Activated T-cell treated with anti-CD3 and anti-CD28 coated beads, Interleukin-2, amount 50 U/mL, for 24 hours (primary cell): Measurements from ENCODE around the gene EEFSEC.

ENCODE experiments used
- DNase-seq: peaks from one replicate; pipeline ENCODE4 v3.0.0-alpha.2; 2020
- H3K27ac Mint-ChIP-seq: 2 replicates; pipeline ENCODE4 v1.8.0; 2020; ENCODE audit warnings: mild to moderate bottlenecking, mixed read lengths
- H3K27me3 Mint-ChIP-seq: 2 replicates; pipeline ENCODE4 v1.8.0; 2020; ENCODE audit warnings: mixed read lengths
- H3K36me3 Mint-ChIP-seq: 2 replicates; pipeline ENCODE4 v1.8.0; 2020; ENCODE audit warnings: low read depth, mixed read lengths
- H3K4me1 Mint-ChIP-seq: 2 replicates; pipeline ENCODE4 v1.8.0; 2020; ENCODE audit warnings: low read depth, mixed read lengths
- H3K4me3 Mint-ChIP-seq: 2 replicates; pipeline ENCODE4 v1.8.0; 2020; ENCODE audit warnings: mild to moderate bottlenecking, moderate library complexity, mixed read lengths
- H3K9me3 Mint-ChIP-seq: 2 replicates; pipeline ENCODE4 v1.8.0; 2020; ENCODE audit warnings: mixed read lengths

EEFSEC gene

DNA sequence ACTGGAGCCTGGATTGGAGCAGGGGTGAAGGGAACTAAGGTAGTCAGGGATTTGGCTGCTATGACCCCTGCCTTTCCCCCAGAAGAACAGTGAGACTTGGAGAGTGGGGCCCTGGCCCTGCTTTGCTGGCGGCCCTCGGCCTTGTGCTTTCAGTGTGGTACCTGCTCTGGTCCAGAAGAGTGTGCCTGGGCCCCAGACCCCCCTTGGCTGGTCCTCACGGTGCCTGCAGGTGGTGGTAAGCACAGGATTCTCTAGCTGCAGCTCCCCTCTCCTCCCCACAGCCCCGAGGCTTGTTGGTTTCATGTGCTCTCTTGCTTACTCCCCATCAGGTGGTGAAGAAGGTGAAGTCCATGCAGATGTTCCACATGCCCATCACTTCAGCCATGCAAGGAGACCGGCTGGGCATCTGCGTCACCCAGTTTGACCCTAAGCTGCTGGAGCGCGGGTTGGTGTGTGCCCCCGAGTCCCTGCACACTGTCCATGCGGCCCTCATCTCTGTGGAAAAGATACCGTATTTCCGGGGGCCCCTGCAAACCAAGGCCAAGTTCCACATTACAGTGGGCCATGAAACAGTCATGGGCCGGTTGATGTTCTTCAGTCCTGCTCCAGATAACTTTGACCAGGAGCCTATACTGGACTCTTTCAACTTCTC is 187.7 kb downstream of the EEFSEC start:
- DNase-seq: no peak
- H3K9me3 Mint-ChIP-seq: no peaks in the 10 kb centered on the region
- H3K4me1 Mint-ChIP-seq: no peaks in the 10 kb centered on the region
- no peaks in the 10 kb centered on the region for H3K27me3 Mint-ChIP-seq
- no peak overlapping the region for H3K27ac Mint-ChIP-seq
- H3K36me3 Mint-ChIP-seq: peaks cover 46% of the 10 kb centered on the region
- H3K4me3 Mint-ChIP-seq: no peak overlapping the region

DNA sequence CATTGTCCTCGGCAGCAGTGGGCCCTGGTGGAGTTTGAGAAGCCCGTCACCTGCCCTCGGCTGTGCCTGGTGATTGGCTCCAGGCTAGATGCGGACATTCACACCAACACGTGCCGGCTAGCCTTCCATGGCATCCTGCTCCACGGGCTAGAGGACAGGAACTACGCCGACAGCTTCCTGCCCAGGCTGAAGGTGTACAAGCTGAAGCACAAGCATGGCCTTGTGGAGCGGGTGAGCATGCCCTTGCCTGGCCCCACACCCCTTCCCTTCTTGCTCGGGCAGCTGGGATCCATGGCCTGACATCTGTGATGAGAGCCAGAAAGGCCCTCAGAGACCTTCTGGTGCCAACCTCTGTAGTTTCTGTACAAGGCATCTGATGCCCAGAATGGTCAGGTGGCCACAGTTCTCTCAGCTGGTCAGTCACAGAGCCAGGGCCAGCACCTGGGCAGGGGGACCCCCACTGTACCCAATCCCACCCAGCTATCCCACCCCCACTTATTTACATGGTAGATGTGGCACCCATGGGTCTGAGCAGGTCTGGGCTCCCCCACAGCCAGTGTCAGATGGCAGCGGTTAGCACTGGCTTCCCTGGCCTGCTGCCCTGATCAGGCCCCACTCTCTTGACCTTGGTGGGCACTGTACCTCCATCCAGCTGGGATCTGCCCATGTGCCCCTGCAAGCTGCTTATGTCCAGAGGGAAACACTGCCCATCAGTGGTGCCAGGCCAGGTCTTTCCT is 188.5 kb downstream of the EEFSEC start:
- H3K4me3 Mint-ChIP-seq: no peak overlapping the region
- no peaks in the 10 kb centered on the region for H3K4me1 Mint-ChIP-seq
- no peak for DNase-seq
- no peak overlapping the region for H3K27ac Mint-ChIP-seq
- H3K27me3 Mint-ChIP-seq: no peaks in the 10 kb centered on the region
- peaks cover 44% of the 10 kb centered on the region for H3K36me3 Mint-ChIP-seq
- no peaks in the 10 kb centered on the region for H3K9me3 Mint-ChIP-seq

DNA sequence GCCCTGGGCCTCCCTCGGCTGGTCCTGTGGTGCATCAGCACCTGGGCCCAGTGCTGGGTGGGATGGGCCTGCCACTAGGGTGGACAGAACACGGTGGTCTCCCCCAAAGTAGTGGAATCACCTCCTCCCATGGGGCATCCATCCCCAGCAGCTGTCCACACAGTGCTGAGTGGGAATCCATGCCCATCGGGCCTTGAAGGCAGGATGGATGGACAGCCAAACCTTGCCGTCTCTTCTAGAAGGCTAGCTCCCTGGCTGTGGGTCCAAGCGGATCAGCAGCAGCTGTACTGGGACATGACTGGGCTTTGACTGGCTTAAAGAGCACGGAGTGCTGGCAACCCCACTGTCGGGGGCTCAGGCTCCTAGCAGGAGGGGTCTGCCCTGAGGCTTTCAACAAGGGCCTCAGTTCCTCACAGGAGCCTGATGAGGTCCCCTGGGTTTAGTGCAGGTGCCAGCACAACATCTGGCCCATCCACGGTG is 189.5 kb downstream of the EEFSEC start:
- no peaks in the 10 kb centered on the region for H3K27me3 Mint-ChIP-seq
- H3K9me3 Mint-ChIP-seq: no peaks in the 10 kb centered on the region
- DNase-seq: no peak
- H3K4me1 Mint-ChIP-seq: no peaks in the 10 kb centered on the region
- H3K4me3 Mint-ChIP-seq: no peak overlapping the region
- peaks cover 37% of the 10 kb centered on the region for H3K36me3 Mint-ChIP-seq
- H3K27ac Mint-ChIP-seq: no peak overlapping the region

- no peaks in the 10 kb centered on the region for H3K27me3 Mint-ChIP-seq
These were observed 190.2 kb downstream of the EEFSEC start for GRCh38 chr3:128343287-128344051.

DNA sequence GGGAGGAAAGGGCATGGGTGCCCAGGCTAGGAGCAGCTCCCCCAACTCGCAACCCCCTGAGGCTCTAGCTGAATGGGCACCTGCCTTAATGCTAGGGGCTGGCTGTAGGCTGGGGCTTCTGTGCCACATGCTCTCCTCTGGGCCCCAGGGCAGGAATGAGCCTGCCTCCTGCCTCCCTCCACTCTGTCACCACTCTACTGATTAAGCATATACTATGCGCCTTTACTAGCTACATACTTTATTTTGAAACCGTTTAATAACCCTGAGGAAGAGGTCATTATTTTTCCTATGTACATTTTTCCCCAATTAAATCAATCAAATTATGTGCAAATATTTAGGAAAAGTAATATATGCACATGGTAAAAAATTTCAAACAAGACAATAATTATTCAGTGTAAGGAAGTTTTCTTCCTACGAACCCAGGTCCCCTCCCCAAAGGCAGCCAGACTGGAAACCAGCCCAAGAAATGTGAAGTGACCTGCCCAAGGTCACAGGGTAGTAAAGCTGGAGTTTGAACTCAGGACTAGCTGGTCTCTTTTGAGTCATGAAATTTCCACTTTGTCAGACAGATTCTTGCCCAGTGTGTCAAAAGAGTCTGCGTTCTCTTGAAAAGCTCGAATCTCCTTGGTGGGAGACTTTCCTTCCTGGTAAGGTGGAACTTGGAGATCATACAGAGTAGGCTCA is 190.9 kb downstream of the EEFSEC start:
- Mint-ChIP-seq H3K36me3 (peaks cover 30% of the 10 kb centered on the region), H3K27ac (no peak overlapping the region), H3K4me1 (no peaks in the 10 kb centered on the region), H3K9me3 (no peaks in the 10 kb centered on the region), H3K27me3 (no peaks in the 10 kb centered on the region), H3K4me3 (no peak overlapping the region)
- DNase-seq: no peak

More at GRCh38 chr3:128343287-128344051, 190.2 kb downstream of the EEFSEC start:
- H3K4me1 Mint-ChIP-seq: no peaks in the 10 kb centered on the region
- DNase-seq: no peak
- H3K4me3 Mint-ChIP-seq: no peak overlapping the region
- no peaks in the 10 kb centered on the region for H3K9me3 Mint-ChIP-seq
- no peak overlapping the region for H3K27ac Mint-ChIP-seq
- H3K36me3 Mint-ChIP-seq: peaks cover 30% of the 10 kb centered on the region

DNA sequence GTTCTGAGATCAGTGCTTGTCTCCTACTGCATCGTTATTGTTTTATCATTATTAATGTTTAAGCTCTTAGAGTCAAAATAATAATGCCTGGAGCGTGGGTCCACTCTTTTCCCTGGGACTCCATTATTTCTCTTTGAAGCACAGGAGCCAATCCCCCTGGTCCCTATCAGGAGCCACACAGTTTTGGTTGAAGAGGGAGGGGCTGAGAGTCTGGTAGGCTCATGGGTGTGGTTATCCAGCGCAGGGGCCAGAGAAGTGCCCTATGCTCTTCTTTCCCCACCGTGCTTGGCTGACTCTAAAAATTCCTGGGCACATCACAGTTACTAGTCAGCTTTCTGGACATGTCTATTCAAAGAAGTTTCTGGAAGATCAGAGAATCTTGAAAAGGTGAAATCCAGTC is 191.9 kb downstream of the EEFSEC start:
- peaks cover 30% of the 10 kb centered on the region for H3K36me3 Mint-ChIP-seq
- no peaks in the 10 kb centered on the region for H3K27me3 Mint-ChIP-seq
- no peaks in the 10 kb centered on the region for H3K4me1 Mint-ChIP-seq

GRCh38 chr3:128346562-128346961 is 193.3 kb downstream of the EEFSEC start:
- H3K4me1 Mint-ChIP-seq: no peaks in the 10 kb centered on the region
- no peaks in the 10 kb centered on the region for H3K27me3 Mint-ChIP-seq
- DNase-seq: no peak
- H3K9me3 Mint-ChIP-seq: no peaks in the 10 kb centered on the region
- peaks cover 29% of the 10 kb centered on the region for H3K36me3 Mint-ChIP-seq
- H3K4me3 Mint-ChIP-seq: no peak overlapping the region
- no peak overlapping the region for H3K27ac Mint-ChIP-seq

More for the DNA sequence above, 191.9 kb downstream of the EEFSEC start:
- Mint-ChIP-seq H3K9me3 (no peaks in the 10 kb centered on the region), H3K4me3 (no peak overlapping the region), H3K27ac (no peak overlapping the region)
- DNase-seq: no peak

GRCh38 chr3:128347282-128347681 is 194.0 kb downstream of the EEFSEC start:
- Mint-ChIP-seq H3K9me3 (no peaks in the 10 kb centered on the region), H3K27me3 (no peaks in the 10 kb centered on the region), H3K4me1 (no peaks in the 10 kb centered on the region), H3K27ac (no peak overlapping the region), H3K4me3 (no peak overlapping the region), H3K36me3 (peaks cover 31% of the 10 kb centered on the region)
- DNase-seq: no peak

DNA sequence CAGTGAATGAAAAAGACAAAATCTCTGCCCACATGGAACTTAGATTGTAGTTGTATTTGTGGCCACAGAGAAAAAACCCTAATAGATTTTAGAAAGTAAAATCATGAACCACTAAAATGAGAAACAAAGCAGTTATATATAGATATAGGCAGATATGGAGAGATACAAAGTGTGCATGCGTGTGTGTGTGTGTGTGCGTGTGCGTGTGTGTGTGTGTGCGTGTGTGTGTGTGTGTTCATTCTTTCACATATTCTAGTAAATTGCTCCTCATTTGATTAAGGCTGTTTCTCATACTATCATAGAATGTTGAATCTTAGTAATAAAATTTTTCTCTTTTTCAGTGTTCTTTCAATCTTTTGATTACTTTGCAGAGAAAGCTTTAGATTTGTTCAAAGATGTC is 194.8 kb downstream of the EEFSEC start:
- H3K9me3 Mint-ChIP-seq: no peaks in the 10 kb centered on the region
- no peaks in the 10 kb centered on the region for H3K27me3 Mint-ChIP-seq
- H3K36me3 Mint-ChIP-seq: peaks cover 28% of the 10 kb centered on the region
- no peak overlapping the region for H3K4me3 Mint-ChIP-seq
- no peaks in the 10 kb centered on the region for H3K4me1 Mint-ChIP-seq
- DNase-seq: no peak
- no peak overlapping the region for H3K27ac Mint-ChIP-seq

DNA sequence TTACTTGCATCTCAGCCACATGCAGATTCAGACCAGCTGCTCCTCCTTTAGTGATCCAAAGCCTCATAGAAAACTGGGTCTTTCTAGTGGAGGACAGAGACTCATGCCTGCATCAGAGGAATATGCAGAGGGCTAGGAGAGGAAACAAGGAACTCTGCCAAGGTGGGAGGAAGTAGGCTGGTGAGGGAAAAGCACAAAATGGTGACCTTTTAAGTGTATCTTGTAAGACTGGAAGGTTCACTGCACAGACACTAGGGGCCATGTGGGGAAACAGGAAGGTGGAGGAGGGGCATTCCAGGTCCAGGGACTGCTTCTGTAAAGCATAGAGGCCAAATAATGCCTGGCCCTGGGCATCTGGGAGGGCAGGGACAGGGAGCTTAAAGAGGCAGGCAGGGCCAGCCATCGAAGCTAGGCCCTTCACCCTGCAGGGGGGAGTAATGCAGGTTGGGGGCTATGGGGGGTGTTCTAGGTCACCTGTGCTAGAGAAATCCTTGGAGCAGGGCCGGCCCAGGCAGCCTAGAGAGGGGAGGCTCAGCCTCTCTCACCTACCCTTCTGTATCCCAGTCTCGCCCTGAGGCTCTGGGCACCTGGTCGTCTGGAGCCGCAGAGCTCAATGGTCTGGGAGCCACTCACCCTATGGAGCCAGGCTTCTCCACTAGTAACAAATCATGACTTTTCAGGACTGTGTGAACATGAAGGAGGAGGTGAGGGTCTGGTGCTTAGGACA is 195.7 kb downstream of the EEFSEC start:
- DNase-seq: no peak
- Mint-ChIP-seq H3K9me3 (no peaks in the 10 kb centered on the region), H3K27ac (peak overlapping the region; percentile 11), H3K4me3 (no peak overlapping the region), H3K4me1 (no peaks in the 10 kb centered on the region), H3K36me3 (peaks cover 27% of the 10 kb centered on the region), H3K27me3 (no peaks in the 10 kb centered on the region)

GRCh38 chr3:128349963-128350599 is 196.8 kb downstream of the EEFSEC start:
- H3K4me3 Mint-ChIP-seq: no peak overlapping the region
- H3K9me3 Mint-ChIP-seq: no peaks in the 10 kb centered on the region
- no peaks in the 10 kb centered on the region for H3K27me3 Mint-ChIP-seq
- H3K4me1 Mint-ChIP-seq: no peaks in the 10 kb centered on the region
- H3K27ac Mint-ChIP-seq: no peak overlapping the region
- peaks cover 31% of the 10 kb centered on the region for H3K36me3 Mint-ChIP-seq
- DNase-seq: no peak

DNA sequence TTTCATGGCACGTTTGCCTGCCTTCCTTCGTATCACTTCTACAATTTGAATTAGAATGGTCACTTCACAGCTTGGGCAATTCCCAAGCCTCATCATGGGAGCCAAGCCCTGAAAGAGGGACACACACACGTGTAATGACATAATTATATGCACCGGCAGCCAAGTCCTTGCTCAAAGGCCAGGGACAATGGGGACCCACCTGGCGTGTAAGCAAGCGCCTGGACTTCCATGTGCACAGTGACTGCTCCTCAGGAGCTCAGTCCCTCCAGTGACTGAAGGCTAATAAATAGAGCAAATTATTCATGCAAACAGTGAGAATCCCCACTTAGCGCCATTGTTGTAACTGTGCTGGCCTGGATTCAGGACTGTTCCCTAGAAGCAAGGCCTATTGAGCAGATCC is 198.3 kb downstream of the EEFSEC start:
- no peak for DNase-seq
- Mint-ChIP-seq H3K27ac (no peak overlapping the region), H3K27me3 (no peaks in the 10 kb centered on the region), H3K9me3 (no peaks in the 10 kb centered on the region), H3K4me3 (no peak overlapping the region), H3K4me1 (no peaks in the 10 kb centered on the region), H3K36me3 (peaks cover 26% of the 10 kb centered on the region)

- Mint-ChIP-seq H3K4me1 (no peaks in the 10 kb centered on the region), H3K9me3 (no peaks in the 10 kb centered on the region), H3K27ac (no peak overlapping the region), H3K36me3 (peaks cover 26% of the 10 kb centered on the region), H3K27me3 (no peaks in the 10 kb centered on the region), H3K4me3 (no peak overlapping the region)
- DNase-seq: no peak
These were observed 199.0 kb downstream of the EEFSEC start for GRCh38 chr3:128352326-128352725.
